ENCODE measurements around the gene PLPPR4. TPM values are rescaled to one million over a fixed set of nuclear protein-coding genes. Genes with fewer than 3 reads are reported as not detected.

Gene PLPPR4
- total and polyA plus RNA-seq, 11 donors = 0.11 to 1.0 (median 0.50) TPM

- ATAC-seq (no peak), DNase-seq (no peak)
- no peak overlapping the region for H3K27ac ChIP-seq
- 94 to 98% (median 96%) methylated on average over 2 of the region's 2 CpGs for WGBS, 4 donors
- no peaks in the 10 kb centered on the region for H3K9me3 ChIP-seq
- intact Hi-C loops (cut with DNase I) = no loop called here
- TF ChIP-seq POLR2A (IDR thresholded peaks at IDR 0.05) (no peak), CTCF (IDR thresholded peaks at IDR 0.05) (no peak)
- H3K36me3 ChIP-seq = no peaks in the 10 kb centered on the region
- no peaks in the 10 kb centered on the region for H3K27me3 ChIP-seq
- no peaks in the 10 kb centered on the region for H3K4me1 ChIP-seq
- no peak overlapping the region for H3K4me3 ChIP-seq
These were observed 33.6 kb downstream of the PLPPR4 start for GRCh38 chr1:99297923-99298322.

- Histone ChIP-seq H3K4me1 (no peaks in the 10 kb centered on the region), H3K9me3 (no peaks in the 10 kb centered on the region), H3K27me3 (no peaks in the 10 kb centered on the region), H3K27ac (no peak overlapping the region), H3K4me3 (no peak overlapping the region), H3K36me3 (no peaks in the 10 kb centered on the region)
- intact Hi-C loops (cut with DNase I) = no loop called here
- TF ChIP-seq CTCF (IDR thresholded peaks at IDR 0.05) = no peak
- TF ChIP-seq POLR2A (IDR thresholded peaks at IDR 0.05) = no peak
- WGBS, 4 donors = 93 to 96% (median 94%) methylated on average over 5 of the region's 5 CpGs
- ATAC-seq (no peak), DNase-seq (no peak)
These were observed 40.5 kb downstream of the PLPPR4 start for GRCh38 chr1:99304725-99305282.

GRCh38 chr1:99305626-99306025 lies 41.3 kb downstream of the PLPPR4 start:
- Histone ChIP-seq H3K9me3 (no peaks in the 10 kb centered on the region), H3K36me3 (no peaks in the 10 kb centered on the region), H3K4me1 (no peaks in the 10 kb centered on the region), H3K27ac (no peak overlapping the region), H3K27me3 (no peaks in the 10 kb centered on the region), H3K4me3 (no peak overlapping the region)
- ATAC-seq (no peak), DNase-seq (no peak)
- TF ChIP-seq POLR2A (IDR thresholded peaks at IDR 0.05) (no peak), CTCF (IDR thresholded peaks at IDR 0.05) (no peak)
- WGBS, 4 donors = 84 to 93% (median 87%) methylated on average over 7 of the region's 7 CpGs
- intact Hi-C loops (cut with DNase I) = no loop called here

GRCh38 chr1:99306056-99306455 lies 41.8 kb downstream of the PLPPR4 start:
- H3K27me3 ChIP-seq = no peaks in the 10 kb centered on the region
- TF ChIP-seq CTCF (IDR thresholded peaks at IDR 0.05) (no peak), POLR2A (IDR thresholded peaks at IDR 0.05) (no peak)
- ATAC-seq (no peak), DNase-seq (no peak)
- H3K36me3 ChIP-seq = no peaks in the 10 kb centered on the region
- intact Hi-C loops (cut with DNase I) = no loop called here
- no peaks in the 10 kb centered on the region for H3K9me3 ChIP-seq
- no peaks in the 10 kb centered on the region for H3K4me1 ChIP-seq
- 86 to 89% (median 88%) methylated on average over 6 to 7 of the region's 7 CpGs for WGBS, 4 donors
- H3K27ac ChIP-seq = no peak overlapping the region
- H3K4me3 ChIP-seq = no peak overlapping the region

Measured in heart left ventricle (tissue), 16 donors.